Omental fat pad (tissue), 4 donors: ENCODE data around the gene LAGE3. TPM values are rescaled to one million over a fixed set of nuclear protein-coding genes. Genes with fewer than 3 reads are reported as not detected.

ENCODE experiments used
- ATAC-seq: fragments of 150-250 bp; one replicate; pipeline ENCODE4 v1.9.1; 2016; ENCODE audit warnings: mild to moderate bottlenecking, moderate library complexity; ENCODE audit not compliant: low FRiP score
- DNase-seq: peaks from one replicate; pipeline ENCODE4 v3.0.0-alpha.2; 2019; ENCODE audit warnings: low spot score
- total RNA-seq, 4 donors: library from RNA; depleted of rRNA; stranded (reverse); fragments of >200 nt; gene quantifications; one replicate each; pipeline ENCODE4 v1.1.0, GENCODE V29; 2016
- TF ChIP-seq, protein P1 (sequence below), 3 donors: fragments of 450-650 bp; IDR thresholded peaks; one replicate each; pipeline ENCODE4 v1.5.1; 2016 to 2017; ENCODE audit warnings: antibody characterized with exemption in 3 of 3, mild to moderate bottlenecking in 3 of 3, moderate library complexity in 2 of 3

Gene LAGE3
- total RNA-seq, 4 donors from 2014 or later = 12.0 to 26.6 (median 19.7) TPM

GRCh38 chrX:154487518-154488290, 8.6 kb upstream of the LAGE3 start:
- ATAC-seq (no peak), DNase-seq (no peak)
- TF ChIP-seq, protein P1, sequence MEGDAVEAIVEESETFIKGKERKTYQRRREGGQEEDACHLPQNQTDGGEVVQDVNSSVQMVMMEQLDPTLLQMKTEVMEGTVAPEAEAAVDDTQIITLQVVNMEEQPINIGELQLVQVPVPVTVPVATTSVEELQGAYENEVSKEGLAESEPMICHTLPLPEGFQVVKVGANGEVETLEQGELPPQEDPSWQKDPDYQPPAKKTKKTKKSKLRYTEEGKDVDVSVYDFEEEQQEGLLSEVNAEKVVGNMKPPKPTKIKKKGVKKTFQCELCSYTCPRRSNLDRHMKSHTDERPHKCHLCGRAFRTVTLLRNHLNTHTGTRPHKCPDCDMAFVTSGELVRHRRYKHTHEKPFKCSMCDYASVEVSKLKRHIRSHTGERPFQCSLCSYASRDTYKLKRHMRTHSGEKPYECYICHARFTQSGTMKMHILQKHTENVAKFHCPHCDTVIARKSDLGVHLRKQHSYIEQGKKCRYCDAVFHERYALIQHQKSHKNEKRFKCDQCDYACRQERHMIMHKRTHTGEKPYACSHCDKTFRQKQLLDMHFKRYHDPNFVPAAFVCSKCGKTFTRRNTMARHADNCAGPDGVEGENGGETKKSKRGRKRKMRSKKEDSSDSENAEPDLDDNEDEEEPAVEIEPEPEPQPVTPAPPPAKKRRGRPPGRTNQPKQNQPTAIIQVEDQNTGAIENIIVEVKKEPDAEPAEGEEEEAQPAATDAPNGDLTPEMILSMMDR (IDR thresholded peaks at IDR 0.05) = no peak

DNA sequence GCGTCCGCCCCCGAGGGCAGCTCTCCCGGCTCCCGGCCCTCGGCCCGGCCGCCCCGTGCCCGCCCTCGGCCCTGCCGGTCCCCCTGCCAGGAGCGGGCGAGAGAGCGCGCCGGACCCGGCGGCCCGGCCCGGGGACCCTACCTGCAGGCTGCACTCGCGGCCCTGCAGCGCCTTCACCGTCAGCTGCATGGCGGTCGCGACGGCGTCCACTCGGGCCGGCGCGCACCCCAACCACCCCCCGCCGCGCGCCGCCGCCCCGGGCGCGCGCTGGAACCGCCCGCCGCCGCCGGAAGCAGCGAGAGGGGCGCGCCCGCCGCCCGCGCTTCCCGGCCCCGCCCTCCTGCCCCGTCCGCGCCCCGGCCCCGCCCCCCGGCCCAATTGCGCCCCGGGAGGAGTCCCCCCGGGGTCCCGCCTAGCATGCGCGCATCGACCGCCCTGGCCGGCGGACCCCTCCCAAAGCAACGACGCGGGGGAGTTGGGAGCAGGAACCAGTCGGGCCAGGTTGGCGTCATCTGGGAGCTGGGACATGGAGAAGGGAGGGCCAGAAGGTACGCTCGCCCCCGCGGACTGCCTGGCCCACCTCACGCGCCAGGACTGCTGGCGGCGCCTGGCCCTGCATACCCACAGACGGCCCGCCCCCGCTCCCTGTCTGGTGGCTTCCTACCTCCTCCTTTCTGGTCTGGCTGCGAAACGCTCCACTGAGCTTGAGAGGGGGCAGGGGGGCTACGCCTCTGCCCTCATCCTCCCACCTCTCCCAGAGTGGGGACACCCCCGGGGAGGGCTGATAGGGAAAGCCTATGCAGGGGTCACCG, 7.5 kb upstream of the LAGE3 start, which contains the start of gene UBL4A:
Gene UBL4A, minus strand, starts transcription at position 220 of the 812 bp plus-strand sequence. Its CDS starts 31 bp downstream, at position 189.
- TF ChIP-seq, protein P1 (IDR thresholded peaks at IDR 0.05) = no peak
- ATAC-seq (peak; percentile 38), DNase-seq (no peak)

DNA sequence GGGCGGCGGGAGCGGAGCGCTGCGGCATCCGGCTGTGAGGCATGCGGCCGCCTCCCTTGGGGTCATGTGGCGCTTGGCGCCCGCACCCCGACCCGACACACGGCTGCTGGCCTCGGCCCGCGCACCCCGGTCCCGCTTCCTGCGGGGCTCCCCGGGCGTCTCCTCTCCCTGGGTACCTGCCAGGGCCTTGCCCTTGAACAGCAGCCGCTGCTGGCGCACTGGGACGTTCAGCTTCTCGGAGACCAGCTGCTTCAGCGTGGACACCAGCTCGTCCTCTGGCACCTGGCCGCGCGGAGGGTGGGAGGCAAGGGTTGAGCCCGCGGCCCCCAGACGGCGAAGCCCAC, 6.9 kb upstream of the LAGE3 start:
- TF ChIP-seq, protein P1 (IDR thresholded peaks at IDR 0.05) = no peak
- no peak for ATAC-seq
- DNase-seq = no peak

GRCh38 chrX:154485150-154486051, 6.3 kb upstream of the LAGE3 start:
- TF ChIP-seq, protein P1 (IDR thresholded peaks at IDR 0.05) = no peak
- DNase-seq = no peak
- ATAC-seq = no peak

- TF ChIP-seq, protein P1 (IDR thresholded peaks at IDR 0.05) = no peak
- DNase-seq (no peak), ATAC-seq (no peak)
Measured at GRCh38 chrX:154484255-154485149, 5.4 kb upstream of the LAGE3 start.

GRCh38 chrX:154483325-154483724, 4.2 kb upstream of the LAGE3 start:
- ATAC-seq (no peak), DNase-seq (no peak)
- TF ChIP-seq, protein P1 (IDR thresholded peaks at IDR 0.05) = no peak
